GM12878 (cell line): ENCODE data around the gene GFRA3. TPM values are rescaled to one million over a fixed set of nuclear protein-coding genes. Genes with fewer than 3 reads are reported as not detected.

Source experiments
- ATAC-seq: fragments of 200-7000 bp; cut with Tn5 transposase; 3 replicates; pipeline ENCODE4 v1.9.1; 2020; ENCODE audit warnings: mild to moderate bottlenecking, moderate library complexity
- BruUV-seq: library from RNA; stranded (reverse); fragments of 400-500 nt; replicated peaks from 2 replicates; lab custom pipeline; 2021; lab: Mats Ljungman, UMichigan
- CTCF ChIA-PET: fragments of 300-600 bp; sonication (Branson Sonifier 250); formaldehyde crosslinking; extraction: SDS; loops from one replicate; lab custom pipeline; 2021; ENCODE audit warnings: inconsistent platforms; lab: Yijun Ruan, JAX
- POLR2A ChIA-PET: fragments of 350-600 bp; formaldehyde crosslinking; extraction: SDS; loops from one replicate; lab custom pipeline; 2021; ENCODE audit warnings: inconsistent platforms; lab: Charles Lee
- RAD21 ChIA-PET: fragments of 300-600 bp; sonication (Branson Sonifier 250); formaldehyde crosslinking; loops from one replicate; lab custom pipeline; 2023; ENCODE audit warnings: antibody characterized with exemption; ENCODE audit not compliant: unreplicated experiment; lab: Charles Lee
- SMC1A ChIA-PET: fragments of 300-600 bp; sonication (Branson Sonifier 250); formaldehyde crosslinking; loops from one replicate; lab custom pipeline; 2023; ENCODE audit not compliant: unreplicated experiment, uncharacterized antibody; lab: Charles Lee
- DNase-seq: peaks from one replicate; pipeline ENCODE4 v3.0.0-alpha.2; 2011; ENCODE audit warnings: low read depth, low spot score
- FAIRE-seq: peaks from 3 replicates; lab custom pipeline; 2011; peaks lifted over from hg19 to GRCh38; lab: Jason Lieb, UNC
- H2AFZ ChIP-seq: 2 replicates; pipeline ENCODE4 v1.6.0; 2011; ENCODE audit warnings: low read depth, low read length, control low read depth; ENCODE audit not compliant: control insufficient read depth
- H3K27ac ChIP-seq: 2 replicates; pipeline ENCODE4 v1.5.1; 2011; ENCODE audit warnings: control low read depth; ENCODE audit not compliant: control insufficient read depth, insufficient read depth
- H3K27me3 ChIP-seq, 2 experiments: replicated peaks in 1 of 2; 2 replicates each; pipeline versions ENCODE4 v1.6.0 to v1.6.1; 2011; ENCODE audit warnings: low read length in 1 of 2; ENCODE audit not compliant: control insufficient read depth in 2 of 2, insufficient read depth in 2 of 2
- H3K36me3 ChIP-seq, 2 experiments: 2 replicates each; pipeline ENCODE4 v1.5.1; 2011; ENCODE audit warnings: low read length in 1 of 2; ENCODE audit not compliant: control insufficient read depth in 2 of 2, insufficient read depth in 2 of 2
- H3K4me1 ChIP-seq: 2 replicates; pipeline ENCODE4 v1.6.1; 2011; ENCODE audit warnings: mild to moderate bottlenecking, low read length, moderate library complexity, mixed read lengths; ENCODE audit not compliant: control insufficient read depth, insufficient read depth
- H3K4me2 ChIP-seq: 2 replicates; pipeline ENCODE4 v1.6.0; 2011; ENCODE audit warnings: control low read depth; ENCODE audit not compliant: control insufficient read depth, insufficient read depth
- H3K4me3 ChIP-seq: fragments of 200-600 bp; sonication (generic); 2 replicates; pipeline ENCODE4 v1.5.1; 2016
- H3K79me2 ChIP-seq: 2 replicates; pipeline ENCODE4 v1.6.0; 2011; ENCODE audit warnings: low read length; ENCODE audit not compliant: control insufficient read depth, insufficient read depth
- H3K9ac ChIP-seq: 2 replicates; pipeline ENCODE4 v1.8.0; 2011; ENCODE audit warnings: low read length, control low read depth, mixed read lengths; ENCODE audit not compliant: control insufficient read depth, insufficient read depth
- H3K9me3 ChIP-seq: replicated peaks from 3 replicates; pipeline ENCODE4 v1.5.1; 2011; ENCODE audit warnings: mild to moderate bottlenecking, low read length; ENCODE audit not compliant: control insufficient read depth, insufficient read depth
- H4K20me1 ChIP-seq: 2 replicates; pipeline ENCODE4 v1.6.0; 2011; ENCODE audit not compliant: control insufficient read depth, insufficient read depth
- ASH2L ChIP-seq: fragments of 300-600, 200-600 bp; sonication (generic); IDR thresholded peaks from 2 replicates; pipeline ENCODE4 v1.6.1; 2017; ENCODE audit warnings: low read depth, mild to moderate bottlenecking, borderline replicate concordance
- BACH1 ChIP-seq: fragments of 450-650 bp; IDR thresholded peaks from 2 replicates; pipeline ENCODE4 v1.6.1; 2017; ENCODE audit warnings: mild to moderate bottlenecking, borderline replicate concordance
- BHLHE40 ChIP-seq, 2 experiments: fragments of 450-650 bp in 1 of 2; IDR thresholded peaks; 2 replicates each; pipeline ENCODE4 v1.6.1; 2011 to 2017; ENCODE audit warnings: low read depth in 2 of 2, borderline replicate concordance in 1 of 2, improper control_type of control experiment in 1 of 2, low read length in 1 of 2, mild to moderate bottlenecking in 1 of 2
- CBX5 ChIP-seq: sonication (generic); IDR thresholded peaks from 2 replicates; pipeline ENCODE4 v1.6.1; 2016; ENCODE audit warnings: low read depth, moderate library complexity, mild to moderate bottlenecking, inconsistent platforms
- CHD1 ChIP-seq: IDR thresholded peaks from 2 replicates; pipeline ENCODE4 v1.6.1; 2012; ENCODE audit warnings: low read depth, low read length, improper control_type of control experiment
- HCFC1 ChIP-seq: fragments of 150-350 bp; IDR thresholded peaks from 2 replicates; pipeline ENCODE4 v1.6.1; 2014; ENCODE audit warnings: low read length
- PML ChIP-seq: IDR thresholded peaks from 2 replicates; pipeline ENCODE4 v1.6.1; 2012; ENCODE audit warnings: low read length, inconsistent platforms
- SIN3A ChIP-seq: IDR thresholded peaks from 2 replicates; pipeline ENCODE4 v1.6.1; 2012; ENCODE audit warnings: low read depth, low read length, improper control_type of control experiment
- SPI1 ChIP-seq: IDR thresholded peaks from 2 replicates; pipeline ENCODE4 v1.6.1; 2011; ENCODE audit warnings: low read depth, mild to moderate bottlenecking, low read length, moderate library complexity, borderline replicate concordance; ENCODE audit not compliant: insufficient read depth
- TBL1XR1 ChIP-seq: IDR thresholded peaks from 2 replicates; pipeline ENCODE4 v1.6.1; 2012; ENCODE audit warnings: low read depth, low read length, improper control_type of control experiment
- USF1 ChIP-seq: IDR thresholded peaks from 2 replicates; pipeline ENCODE4 v1.6.1; 2011; ENCODE audit warnings: borderline replicate concordance, low read depth, mild to moderate bottlenecking, moderate library complexity, mixed read lengths, low read length; ENCODE audit not compliant: insufficient read depth; ENCODE audit errors: extremely low read length
- ZBED1 ChIP-seq: IDR thresholded peaks from 2 replicates; pipeline ENCODE4 v1.6.1; 2016; ENCODE audit warnings: borderline replicate concordance
- ZNF217 ChIP-seq: fragments of 450-650 bp; IDR thresholded peaks from 2 replicates; pipeline ENCODE4 v1.6.1; 2017; ENCODE audit warnings: antibody characterized with exemption, mild to moderate bottlenecking
- WGBS: methylation state at CpG from one replicate; pipeline ENCODE4 v1.1.6; 2016; ENCODE audit warnings: low lambda C conversion rate; ENCODE audit not compliant: insufficient replicate concordance, insufficient coverage; ENCODE audit errors: missing lambda C conversion rate; 5-methylcytosine and 5-hydroxymethylcytosine counted together
- in situ Hi-C: fragments of 300-500 bp; cut with MboI; formaldehyde crosslinking; loops from 9 replicates; pipeline ENCODE4 v1.14.3; 2018; ENCODE audit warnings: mixed read lengths
- intact Hi-C: fragments of 100-400 bp; cut with micrococcal nuclease; formaldehyde crosslinking; loops from one replicate; pipeline ENCODE4 v1.14.2; 2022; ENCODE audit not compliant: unreplicated experiment
- polyA plus RNA-seq, 11 experiments: library from polyadenylated mRNA; depleted of rRNA in 4 of 11; unstranded in 6 of 11; stranded (reverse) in 5 of 11; fragments of >200 nt; fragmentation: Nextera tagmentation in 4 of 11; fragmentation: Illumina TruSeq in 1 of 11; extraction: Ambion mirVana in 4 of 11; extraction: Trizol in 1 of 11; gene quantifications; 1 replicate in 1 of 11; 2 replicates in 10 of 11; pipeline versions ENCODE4 v1.2.1 to v1.2.3, GENCODE V29; 2011 to 2016; ENCODE audit warnings: inconsistent platforms in 2 of 11, missing spikeins in 2 of 11, low read depth in 1 of 11
- total RNA-seq, 4 experiments: library from RNA; depleted of rRNA in 3 of 4; stranded (reverse); fragments of >200 nt in 3 of 4; fragmentation: Illumina TruSeq in 1 of 4; extraction: Trizol in 1 of 4; gene quantifications; 2 replicates each; pipeline versions ENCODE4 v1.2.1 to v1.2.3, GENCODE V29; 2013 to 2021

Gene GFRA3
- total and polyA plus RNA-seq, 10 of the 15 experiments (the other 5 are each of a cell fraction or from before 2014, with no cell fraction given), result 0.06 to 0.10 (median 0.08) TPM; not detected in 7

DNA sequence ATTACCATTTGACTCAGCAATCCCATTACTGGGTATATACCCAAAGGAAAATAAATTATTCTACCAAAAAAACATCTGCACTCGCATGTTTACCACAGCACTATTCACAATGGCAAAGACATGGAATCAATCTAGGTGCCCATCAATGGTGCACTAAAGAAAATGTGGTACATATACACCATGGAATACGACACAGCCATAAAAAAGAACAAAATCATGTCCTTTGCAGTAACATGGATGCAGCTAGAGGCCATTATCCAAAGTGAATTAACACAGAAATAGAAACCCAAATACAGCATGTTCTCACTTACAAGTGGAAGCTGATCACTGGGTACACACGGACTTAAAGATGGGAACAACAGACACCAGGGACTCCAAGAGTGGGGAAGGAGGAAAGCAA lies 63.4 kb downstream of the GFRA3 start:
- intact Hi-C loops, result no loop called here
- H3K36me3 ChIP-seq, result peaks cover 0 to 11% of the 10 kb centered on the region in 2 experiments; a peak in 1 of 4 replicates
- H4K20me1 ChIP-seq, result no peaks in the 10 kb centered on the region
- no peaks in the 10 kb centered on the region; the same call in 1 of the 2 replicates for H3K4me1 ChIP-seq
- no peak overlapping the region for H3K4me2 ChIP-seq
- H3K79me2 ChIP-seq, result peaks cover 28% of the 10 kb centered on the region
- ChIA-PET RAD21 (no interaction called here), SMC1A (no interaction called here), POLR2A (interaction anchor here (1.9 kb wide), 1 partner anchor 142 kb away, joined by 4 read pairs; no protein-coding TSS in a partner anchor), CTCF (interaction anchor here (0.6 kb wide), 1 partner anchor 78 kb away, joined by 4 read pairs; no protein-coding TSS in a partner anchor)
- no peaks in the 10 kb centered on the region for H3K9me3 ChIP-seq
- BruUV-seq, result no TSS peak
- in situ Hi-C loops, result no loop called here
- 60% methylated on average over 3 of the region's 3 CpGs for WGBS
- no peak overlapping the region for H2AFZ ChIP-seq
- no peak for TF ChIP-seq USF1
- TF ChIP-seq BACH1, result no peak
- no peak for TF ChIP-seq PML
- TF ChIP-seq SIN3A, result no peak
- TF ChIP-seq ASH2L, result no peak
- TF ChIP-seq TBL1XR1, result no peak
- TF ChIP-seq SPI1, result no peak
- TF ChIP-seq ZBED1, result no peak
- TF ChIP-seq HCFC1, result no peak
- TF ChIP-seq CBX5, result no peak
- TF ChIP-seq BHLHE40 (IDR thresholded peaks at IDR 0.05; ENCODE audit: borderline replicate concordance in 1 of 2, low read depth in 2 of 2, low read length in 1 of 2), result no peak
- TF ChIP-seq CHD1, result no peak
- TF ChIP-seq ZNF217, result no peak
- ATAC-seq, result no peak
- no peak overlapping the region for H3K27ac ChIP-seq
- no peak for FAIRE-seq
- H3K4me3 ChIP-seq, result no peak overlapping the region
- DNase-seq, result no peak
- H3K27me3 ChIP-seq, result no peaks in the 10 kb centered on the region
- H3K9ac ChIP-seq, result no peak overlapping the region

Other genes starting within 250 kb of the GFRA3 start
Only the 7 nearest of the 11 such genes appear.
- 0.33 TPM in 1 of 2 replicates, not detected in the other for gene NME5, start 135.2 kb downstream of the GFRA3 start, total RNA-seq (2014; rRNA removed)
- not detected in 2 replicates for gene NME5, start 135.2 kb downstream of the GFRA3 start, total RNA-seq (2014; rRNA removed; fragmentation: Illumina TruSeq; extraction: Trizol)
- gene NME5, start 135.2 kb downstream of the GFRA3 start, total RNA-seq (2021), result not detected in 2 replicates
- 0.14 TPM in 1 of 2 replicates, not detected in the other for gene NME5, start 135.2 kb downstream of the GFRA3 start, polyA plus RNA-seq (2011; rRNA removed)
- not detected in 2 replicates for gene NME5, start 135.2 kb downstream of the GFRA3 start, polyA plus RNA-seq (2014; fragmentation: Illumina TruSeq; extraction: Trizol)
- gene NME5, start 135.2 kb downstream of the GFRA3 start, polyA plus RNA-seq (2014; fragmentation: Nextera tagmentation; extraction: Ambion mirVana), result under 1 TPM in 1 of 2 experiments, not detected in 1; 0.22 TPM
- 0.09 TPM in 1 of 2 replicates, not detected in the other for gene NME5, start 135.2 kb downstream of the GFRA3 start, polyA plus RNA-seq (2014; rRNA removed)
- gene NME5, start 135.2 kb downstream of the GFRA3 start, polyA plus RNA-seq (2016; fragmentation: Nextera tagmentation; extraction: Ambion mirVana), result under 1 TPM in 1 of 2 experiments, not detected in 1; 0.52 TPM
- 28.1 and 35.5 TPM in 2 replicates for gene BRD8, start 96.0 kb downstream of the GFRA3 start, total RNA-seq (2014; rRNA removed)
- 28.4 and 30.3 TPM in 2 replicates for gene BRD8, start 96.0 kb downstream of the GFRA3 start, total RNA-seq (2014; rRNA removed; fragmentation: Illumina TruSeq; extraction: Trizol)
- 33.4 and 40.9 TPM in 2 replicates for gene BRD8, start 96.0 kb downstream of the GFRA3 start, total RNA-seq (2021)
- gene BRD8, start 96.0 kb downstream of the GFRA3 start, polyA plus RNA-seq (2011; rRNA removed), result 74.6 and 74.7 TPM in 2 replicates
- gene BRD8, start 96.0 kb downstream of the GFRA3 start, polyA plus RNA-seq (2014; fragmentation: Illumina TruSeq; extraction: Trizol), result 48.1 and 75.0 TPM in 2 replicates
- gene BRD8, start 96.0 kb downstream of the GFRA3 start, polyA plus RNA-seq (2014; fragmentation: Nextera tagmentation; extraction: Ambion mirVana), result 10 to 100 TPM; 35.2 to 52.6 TPM
- 32.7 and 37.8 TPM in 2 replicates for gene BRD8, start 96.0 kb downstream of the GFRA3 start, polyA plus RNA-seq (2014; rRNA removed)
- 10 to 100 TPM; 74.0 to 78.5 TPM for gene BRD8, start 96.0 kb downstream of the GFRA3 start, polyA plus RNA-seq (2016; fragmentation: Nextera tagmentation; extraction: Ambion mirVana)
- gene KIF20A, start 95.5 kb downstream of the GFRA3 start, total RNA-seq (2014; rRNA removed), result 45.4 and 47.2 TPM in 2 replicates
- gene KIF20A, start 95.5 kb downstream of the GFRA3 start, total RNA-seq (2014; rRNA removed; fragmentation: Illumina TruSeq; extraction: Trizol), result 53.6 and 54.2 TPM in 2 replicates
- 42.0 and 45.8 TPM in 2 replicates for gene KIF20A, start 95.5 kb downstream of the GFRA3 start, total RNA-seq (2021)
- gene KIF20A, start 95.5 kb downstream of the GFRA3 start, polyA plus RNA-seq (2011; rRNA removed), result 45.2 and 47.0 TPM in 2 replicates
- 50.7 and 52.9 TPM in 2 replicates for gene KIF20A, start 95.5 kb downstream of the GFRA3 start, polyA plus RNA-seq (2014; fragmentation: Illumina TruSeq; extraction: Trizol)
- 10 to 100 TPM; 20.7 to 27.2 TPM for gene KIF20A, start 95.5 kb downstream of the GFRA3 start, polyA plus RNA-seq (2014; fragmentation: Nextera tagmentation; extraction: Ambion mirVana)
- 34.6 and 34.9 TPM in 2 replicates for gene KIF20A, start 95.5 kb downstream of the GFRA3 start, polyA plus RNA-seq (2014; rRNA removed)
- 10 to 100 TPM; 56.2 to 61.9 TPM for gene KIF20A, start 95.5 kb downstream of the GFRA3 start, polyA plus RNA-seq (2016; fragmentation: Nextera tagmentation; extraction: Ambion mirVana)
- gene CDC23, start 61.3 kb downstream of the GFRA3 start, total RNA-seq (2014; rRNA removed), result 39.4 and 48.2 TPM in 2 replicates
- gene CDC23, start 61.3 kb downstream of the GFRA3 start, total RNA-seq (2014; rRNA removed; fragmentation: Illumina TruSeq; extraction: Trizol), result 42.9 and 43.3 TPM in 2 replicates
- gene CDC23, start 61.3 kb downstream of the GFRA3 start, total RNA-seq (2021), result 40.5 and 42.2 TPM in 2 replicates
- 66.1 and 84.4 TPM in 2 replicates for gene CDC23, start 61.3 kb downstream of the GFRA3 start, polyA plus RNA-seq (2011; rRNA removed)
- gene CDC23, start 61.3 kb downstream of the GFRA3 start, polyA plus RNA-seq (2014; fragmentation: Illumina TruSeq; extraction: Trizol), result 51.4 and 76.6 TPM in 2 replicates
- gene CDC23, start 61.3 kb downstream of the GFRA3 start, polyA plus RNA-seq (2014; fragmentation: Nextera tagmentation; extraction: Ambion mirVana), result 10 to 100 TPM; 45.7 to 61.7 TPM
- 32.2 and 37.1 TPM in 2 replicates for gene CDC23, start 61.3 kb downstream of the GFRA3 start, polyA plus RNA-seq (2014; rRNA removed)
- gene CDC23, start 61.3 kb downstream of the GFRA3 start, polyA plus RNA-seq (2016; fragmentation: Nextera tagmentation; extraction: Ambion mirVana), result 10 to 100 TPM; 59.2 to 59.3 TPM
- gene CDC25C, start 57.2 kb upstream of the GFRA3 start, total RNA-seq (2014; rRNA removed), result 12.2 and 14.4 TPM in 2 replicates
- gene CDC25C, start 57.2 kb upstream of the GFRA3 start, total RNA-seq (2014; rRNA removed; fragmentation: Illumina TruSeq; extraction: Trizol), result 15.1 and 15.4 TPM in 2 replicates
- gene CDC25C, start 57.2 kb upstream of the GFRA3 start, total RNA-seq (2021), result 9.2 and 10.2 TPM in 2 replicates
- 30.7 and 38.9 TPM in 2 replicates for gene CDC25C, start 57.2 kb upstream of the GFRA3 start, polyA plus RNA-seq (2011; rRNA removed)
- 15.9 and 21.4 TPM in 2 replicates for gene CDC25C, start 57.2 kb upstream of the GFRA3 start, polyA plus RNA-seq (2014; fragmentation: Illumina TruSeq; extraction: Trizol)
- gene CDC25C, start 57.2 kb upstream of the GFRA3 start, polyA plus RNA-seq (2014; fragmentation: Nextera tagmentation; extraction: Ambion mirVana), result 10 to 100 TPM; 14.0 to 14.3 TPM
- gene CDC25C, start 57.2 kb upstream of the GFRA3 start, polyA plus RNA-seq (2014; rRNA removed), result 11.4 and 11.6 TPM in 2 replicates
- 10 to 100 TPM; 15.5 to 15.9 TPM for gene CDC25C, start 57.2 kb upstream of the GFRA3 start, polyA plus RNA-seq (2016; fragmentation: Nextera tagmentation; extraction: Ambion mirVana)
- gene FAM53C, start 63.6 kb upstream of the GFRA3 start, total RNA-seq (2014; rRNA removed), result 25.6 and 29.4 TPM in 2 replicates
- 16.8 and 17.6 TPM in 2 replicates for gene FAM53C, start 63.6 kb upstream of the GFRA3 start, total RNA-seq (2014; rRNA removed; fragmentation: Illumina TruSeq; extraction: Trizol)
- 27.9 and 31.3 TPM in 2 replicates for gene FAM53C, start 63.6 kb upstream of the GFRA3 start, total RNA-seq (2021)
- gene FAM53C, start 63.6 kb upstream of the GFRA3 start, polyA plus RNA-seq (2011; rRNA removed), result 21.8 and 29.3 TPM in 2 replicates
- 20.1 and 22.5 TPM in 2 replicates for gene FAM53C, start 63.6 kb upstream of the GFRA3 start, polyA plus RNA-seq (2014; fragmentation: Illumina TruSeq; extraction: Trizol)
- gene FAM53C, start 63.6 kb upstream of the GFRA3 start, polyA plus RNA-seq (2014; fragmentation: Nextera tagmentation; extraction: Ambion mirVana), result 1 to 10 TPM; 8.0 to 8.8 TPM
- 21.3 and 22.0 TPM in 2 replicates for gene FAM53C, start 63.6 kb upstream of the GFRA3 start, polyA plus RNA-seq (2014; rRNA removed)
- 10 to 100 TPM; 29.3 to 30.8 TPM for gene FAM53C, start 63.6 kb upstream of the GFRA3 start, polyA plus RNA-seq (2016; fragmentation: Nextera tagmentation; extraction: Ambion mirVana)
- 30.3 and 32.0 TPM in 2 replicates for gene KDM3B, start 78.1 kb upstream of the GFRA3 start, total RNA-seq (2014; rRNA removed)
- gene KDM3B, start 78.1 kb upstream of the GFRA3 start, total RNA-seq (2014; rRNA removed; fragmentation: Illumina TruSeq; extraction: Trizol), result 30.5 and 30.9 TPM in 2 replicates
- gene KDM3B, start 78.1 kb upstream of the GFRA3 start, total RNA-seq (2021), result 41.0 and 43.1 TPM in 2 replicates
- 31.3 and 35.0 TPM in 2 replicates for gene KDM3B, start 78.1 kb upstream of the GFRA3 start, polyA plus RNA-seq (2011; rRNA removed)
- gene KDM3B, start 78.1 kb upstream of the GFRA3 start, polyA plus RNA-seq (2014; fragmentation: Illumina TruSeq; extraction: Trizol), result 45.7 and 52.5 TPM in 2 replicates
- 1 to 10 TPM; 8.5 to 9.6 TPM for gene KDM3B, start 78.1 kb upstream of the GFRA3 start, polyA plus RNA-seq (2014; fragmentation: Nextera tagmentation; extraction: Ambion mirVana)
- 26.7 and 27.7 TPM in 2 replicates for gene KDM3B, start 78.1 kb upstream of the GFRA3 start, polyA plus RNA-seq (2014; rRNA removed)
- gene KDM3B, start 78.1 kb upstream of the GFRA3 start, polyA plus RNA-seq (2016; fragmentation: Nextera tagmentation; extraction: Ambion mirVana), result 10 to 100 TPM; 13.9 to 14.8 TPM